Duodenal mucosa (tissue), 2 donors: ENCODE data around the gene ELFN2.
A peak's percentile ranks its signal among the peaks of the same experiment; 100 is the strongest.

ENCODE experiments used
- H3K27ac ChIP-seq: one replicate; pipeline ENCODE4 v1.7.0; 2013; ENCODE audit warnings: low read depth, low read length
- H3K27me3 ChIP-seq, 2 donors: one replicate each; pipeline ENCODE4 v1.7.0; 2013; ENCODE audit warnings: low read length in 2 of 2, control low read depth in 1 of 2; ENCODE audit not compliant: insufficient read depth in 2 of 2, control insufficient read depth in 1 of 2
- H3K36me3 ChIP-seq, 2 donors: one replicate each; pipeline ENCODE4 v1.7.0; 2013; ENCODE audit warnings: low read length in 2 of 2, control low read depth in 1 of 2; ENCODE audit not compliant: insufficient read depth in 2 of 2, control insufficient read depth in 1 of 2
- H3K4me1 ChIP-seq, 2 donors: one replicate each; pipeline ENCODE4 v1.7.0; 2013; ENCODE audit warnings: low read length in 2 of 2, control low read depth in 1 of 2; ENCODE audit not compliant: insufficient read depth in 2 of 2, control insufficient read depth in 1 of 2
- H3K4me3 ChIP-seq, 2 donors: one replicate each; pipeline ENCODE4 v1.7.0; 2013; ENCODE audit warnings: low read length in 2 of 2, low read depth in 1 of 2
- H3K9ac ChIP-seq, 2 donors: one replicate each; pipeline ENCODE4 v1.7.0; 2013; ENCODE audit warnings: low read length in 2 of 2, low read depth in 1 of 2
- H3K9me3 ChIP-seq, 2 donors: one replicate each; pipeline ENCODE4 v1.7.0; 2013; ENCODE audit warnings: low read length in 2 of 2, control low read depth in 1 of 2; ENCODE audit not compliant: control insufficient read depth in 1 of 2

Gene ELFN2

DNA sequence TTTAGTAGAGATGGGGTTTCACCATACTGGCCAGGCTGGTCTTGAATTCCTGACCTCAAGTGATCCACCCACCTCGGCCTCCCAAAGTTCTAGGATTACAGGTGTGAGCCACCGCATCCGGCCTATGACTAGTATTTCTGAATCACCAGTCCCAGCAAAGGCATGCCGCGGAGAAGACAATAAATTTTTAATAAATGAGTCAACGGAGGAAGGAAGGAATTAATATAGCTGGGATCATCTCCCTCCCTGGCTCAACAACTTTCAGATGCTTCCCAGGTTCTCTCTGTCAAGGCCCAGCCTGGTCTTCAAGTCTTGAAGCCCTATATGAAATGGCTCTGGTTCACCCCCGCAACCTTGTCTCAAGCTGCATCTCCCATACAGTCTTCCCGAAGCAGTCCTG is 99.3 kb downstream of the ELFN2 start:
- Histone ChIP-seq H3K4me1 (peaks cover 44 to 48% of the 10 kb centered on the region in 2 donors), H3K9me3 (no peaks in the 10 kb centered on the region), H3K9ac (no peak overlapping the region), H3K27me3 (peaks cover 19 to 22% of the 10 kb centered on the region in 2 donors), H3K4me3 (no peak overlapping the region), H3K36me3 (no peaks in the 10 kb centered on the region), H3K27ac (no peak overlapping the region)

DNA sequence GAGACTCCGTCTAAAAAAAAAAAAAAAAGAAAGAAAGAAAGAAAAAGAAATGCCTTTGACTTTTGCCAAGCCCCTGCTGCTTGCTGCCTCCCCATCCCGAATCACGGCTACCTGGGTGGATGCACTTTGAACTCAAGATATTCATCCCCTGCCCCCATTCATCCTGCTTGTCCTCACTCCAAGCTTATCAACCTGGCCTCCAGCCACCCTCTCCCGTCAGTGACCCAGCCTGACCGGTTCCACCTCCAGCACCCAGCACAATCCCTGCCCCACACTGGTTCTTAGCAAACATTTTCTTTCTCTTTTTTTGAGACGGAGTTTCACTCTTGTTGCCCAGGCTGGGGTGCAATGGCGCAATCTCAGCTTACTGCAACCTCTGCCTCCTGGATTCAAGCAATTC is 100.6 kb downstream of the ELFN2 start:
- Histone ChIP-seq H3K9ac (no peak overlapping the region), H3K36me3 (no peaks in the 10 kb centered on the region), H3K27me3 (peaks cover 11 to 13% of the 10 kb centered on the region in 2 donors), H3K4me1 (peaks cover 47 to 52% of the 10 kb centered on the region in 2 donors), H3K9me3 (no peaks in the 10 kb centered on the region), H3K4me3 (no peak overlapping the region), H3K27ac (no peak overlapping the region)

DNA sequence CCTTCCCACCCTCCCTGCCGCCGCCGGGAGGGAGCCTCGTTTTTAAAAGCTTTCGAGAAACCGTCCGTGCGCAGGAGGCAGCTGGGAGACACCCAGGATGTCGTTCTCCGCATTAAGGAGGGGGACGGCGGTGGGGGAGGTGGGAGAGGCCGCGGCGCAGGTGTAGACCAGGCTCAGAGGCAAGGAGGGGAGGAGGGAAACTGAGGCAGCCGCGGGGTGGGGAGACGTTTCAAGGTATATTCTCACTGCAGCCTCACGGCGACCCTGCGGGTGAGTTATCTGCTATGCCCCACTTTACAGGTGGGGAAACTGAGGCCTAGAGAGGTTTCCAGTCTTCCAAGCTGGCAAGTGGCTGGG is 102.3 kb downstream of the ELFN2 start:
- Histone ChIP-seq H3K27me3 (peaks cover 11 to 13% of the 10 kb centered on the region in 2 donors), H3K4me3 (peak overlapping the region; percentile 28 to 31), H3K9me3 (no peaks in the 10 kb centered on the region), H3K9ac (no peak overlapping the region), H3K36me3 (no peaks in the 10 kb centered on the region), H3K4me1 (peaks cover 47 to 48% of the 10 kb centered on the region in 2 donors), H3K27ac (no peak overlapping the region)

DNA sequence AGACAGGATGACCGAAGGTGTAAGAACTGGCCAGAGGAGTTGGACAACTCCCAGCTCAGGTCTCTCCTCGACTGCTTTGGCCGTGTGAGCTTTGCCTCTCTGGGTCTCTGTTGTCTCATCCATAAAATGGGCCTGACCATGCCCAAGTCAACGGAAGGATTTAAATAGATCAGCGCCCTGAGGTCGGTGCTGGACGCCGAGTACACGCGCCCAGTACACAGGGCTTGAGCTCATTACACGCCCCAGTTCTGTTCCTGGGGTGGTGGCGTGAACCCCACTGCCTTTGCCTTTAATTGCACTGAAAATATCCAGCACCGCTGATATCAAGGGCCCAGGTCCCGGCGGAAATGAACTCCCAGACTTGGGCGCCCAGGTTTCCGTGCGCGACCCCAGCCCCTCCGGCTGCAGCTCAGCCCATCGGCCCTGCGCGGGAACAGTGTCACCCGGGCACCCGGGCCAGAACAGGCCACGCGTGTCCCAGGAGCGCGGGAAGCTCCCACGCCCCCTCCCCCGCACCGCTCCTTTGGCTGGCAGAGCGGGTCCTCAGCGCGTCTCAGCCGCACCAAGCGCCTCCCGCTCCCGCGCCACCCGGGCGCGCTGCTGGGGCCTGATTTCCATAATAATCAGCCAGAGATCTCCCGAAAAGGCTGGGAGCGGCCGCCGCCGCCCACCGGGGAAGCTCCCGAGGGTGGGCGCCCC is 102.8 kb downstream of the ELFN2 start:
- peaks cover 47% of the 10 kb centered on the region in 2 donors for H3K4me1 ChIP-seq
- no peaks in the 10 kb centered on the region for H3K9me3 ChIP-seq
- H3K4me3 ChIP-seq, result peak overlapping the region; percentile 28 to 31
- H3K27me3 ChIP-seq, result peaks cover 11 to 13% of the 10 kb centered on the region in 2 donors
- H3K27ac ChIP-seq, result peak overlapping the region; percentile 57
- H3K36me3 ChIP-seq, result no peaks in the 10 kb centered on the region
- peak overlapping the region; percentile 19 to 43 for H3K9ac ChIP-seq

DNA sequence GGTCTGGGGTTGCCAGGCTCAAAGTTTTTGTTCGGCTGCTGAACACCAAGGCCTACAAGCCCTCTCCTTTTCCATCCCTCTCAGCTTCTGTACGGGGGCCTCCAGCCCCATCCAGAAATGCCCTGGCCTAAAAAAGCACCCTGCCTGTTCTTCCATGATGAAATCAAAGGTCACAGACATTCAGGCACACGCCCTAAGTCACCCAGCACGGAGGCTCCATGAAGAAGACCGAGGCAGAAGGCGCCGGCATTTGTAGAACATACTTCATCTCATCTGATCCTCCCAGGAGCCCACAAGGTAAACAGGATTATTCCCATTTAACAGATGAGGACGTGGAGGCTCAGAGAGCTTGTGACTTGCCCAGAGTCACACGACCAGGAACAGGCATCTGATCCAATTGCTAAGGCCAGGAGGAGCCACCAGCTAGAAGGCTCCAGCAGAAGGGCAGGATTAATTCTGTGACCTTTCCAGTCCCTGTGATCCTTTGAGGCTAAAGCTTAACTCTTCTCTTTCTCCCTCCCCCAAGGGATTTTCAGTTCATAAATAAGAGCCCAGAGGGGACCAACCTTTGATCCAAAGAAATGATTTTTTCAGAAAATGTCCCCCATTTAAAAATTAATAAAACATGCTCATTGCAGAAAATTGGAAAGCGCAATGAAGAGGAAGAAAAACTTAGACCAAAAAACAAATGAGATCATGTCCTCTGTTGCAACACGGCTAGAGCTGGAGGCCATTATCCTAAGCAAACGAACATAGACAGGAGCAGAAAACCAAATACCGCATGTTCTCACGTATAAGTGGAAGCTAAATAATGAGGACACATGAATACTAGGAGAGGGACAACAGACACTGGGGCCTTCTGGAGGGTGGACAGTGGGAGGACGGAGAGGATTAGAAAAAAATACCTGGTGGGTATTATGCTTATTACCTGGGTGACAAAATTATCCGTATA is 106.3 kb downstream of the ELFN2 start:
- Histone ChIP-seq H3K36me3 (no peaks in the 10 kb centered on the region), H3K4me3 (no peak overlapping the region), H3K9me3 (no peaks in the 10 kb centered on the region), H3K27me3 (peaks cover 8 to 13% of the 10 kb centered on the region in 2 donors), H3K27ac (no peak overlapping the region), H3K4me1 (peaks cover 35% of the 10 kb centered on the region in 2 donors), H3K9ac (no peak overlapping the region)

DNA sequence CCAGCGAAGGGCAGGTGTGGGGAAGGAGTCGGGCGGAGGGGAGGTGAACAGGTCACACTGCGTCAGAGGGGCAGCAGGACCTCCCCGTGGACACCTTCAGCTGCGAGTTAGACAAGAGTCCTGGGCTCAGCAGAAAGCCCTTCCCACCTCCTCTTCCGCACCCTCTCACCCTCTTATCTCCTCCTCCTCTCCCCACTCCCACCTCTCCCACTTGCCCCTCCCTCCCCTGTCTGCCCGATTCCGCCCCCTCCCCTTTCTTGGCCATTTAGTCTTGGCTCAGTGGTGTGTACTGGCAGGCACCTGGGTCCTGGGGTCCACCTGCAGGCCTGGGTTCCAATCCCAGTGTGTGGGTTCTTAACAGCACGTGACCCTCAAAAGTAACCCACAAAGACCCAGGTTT is 107.8 kb downstream of the ELFN2 start:
- no peak overlapping the region for H3K4me3 ChIP-seq
- H3K4me1 ChIP-seq, result peaks cover 27 to 30% of the 10 kb centered on the region in 2 donors
- no peaks in the 10 kb centered on the region for H3K36me3 ChIP-seq
- no peak overlapping the region for H3K9ac ChIP-seq
- H3K27me3 ChIP-seq, result peaks cover 6 to 7% of the 10 kb centered on the region in 2 donors
- no peaks in the 10 kb centered on the region for H3K9me3 ChIP-seq
- no peak overlapping the region for H3K27ac ChIP-seq

DNA sequence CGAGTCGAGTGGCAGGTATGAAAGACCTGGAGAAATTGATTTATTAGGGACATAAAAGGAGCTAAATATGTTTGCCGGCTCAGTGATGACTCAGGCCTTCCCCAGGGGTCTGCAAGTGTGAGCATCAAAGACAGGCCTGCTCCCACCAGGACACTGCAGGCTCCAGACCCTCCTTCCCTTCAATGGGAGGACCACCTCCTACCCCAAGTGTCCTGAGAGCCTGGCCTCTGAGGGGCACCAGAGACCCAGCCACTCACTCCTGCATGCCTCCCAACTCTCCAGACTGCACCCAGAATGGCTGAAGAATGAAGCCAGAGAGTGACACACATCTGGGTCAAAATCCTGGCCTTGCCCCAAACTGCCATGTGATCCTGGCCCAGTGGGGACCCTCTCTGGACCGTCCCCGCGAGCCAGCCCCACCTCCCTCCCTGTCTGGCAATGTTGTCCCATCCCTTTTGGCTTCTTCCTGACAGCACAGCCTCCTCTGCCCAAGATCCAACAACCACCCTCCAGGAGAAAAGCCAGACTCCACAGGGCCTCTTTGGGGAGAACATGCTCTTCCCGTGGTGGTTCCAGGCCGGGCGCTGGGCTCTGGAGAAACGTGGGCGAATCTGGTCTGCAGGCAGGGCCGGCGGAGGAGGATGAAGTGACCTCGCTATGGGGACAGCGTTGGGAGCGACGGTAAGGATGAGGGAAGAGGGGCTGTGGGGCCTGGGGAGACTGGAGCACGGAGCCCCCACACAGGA is 108.7 kb downstream of the ELFN2 start:
- Histone ChIP-seq H3K4me3 (no peak overlapping the region), H3K9me3 (no peaks in the 10 kb centered on the region), H3K27ac (no peak overlapping the region), H3K36me3 (no peaks in the 10 kb centered on the region), H3K9ac (no peak overlapping the region), H3K27me3 (peaks cover 0 to 3% of the 10 kb centered on the region in 2 donors), H3K4me1 (peaks cover 19 to 25% of the 10 kb centered on the region in 2 donors)
